Smooth muscle cell (in vitro differentiated cells): ENCODE data around the gene TTC9B. TPM values are rescaled to one million over a fixed set of nuclear protein-coding genes. Genes with fewer than 3 reads are reported as not detected.
"Not testable (repeated sequence)": the region's sequence is repeated elsewhere in the genome, so short reads cannot be mapped to it uniquely, and the experiment has no call there.

Experiments
- DNase-seq: peaks from one replicate; lab custom pipeline; 2025; ENCODE audit not compliant: unreplicated experiment; lab: John Stamatoyannopoulos, UW
- H2AFZ ChIP-seq: fragments of 200-600 bp; sonication (generic); 2 replicates; pipeline ENCODE4 v1.6.0; 2016; ENCODE audit warnings: antibody characterized with exemption, low read depth, mild to moderate bottlenecking
- H3F3A ChIP-seq: fragments of 200-600 bp; sonication (generic); 2 replicates; pipeline ENCODE4 v1.6.0; 2017; ENCODE audit warnings: antibody characterized with exemption, low read depth
- H3K27ac ChIP-seq: fragments of 200-600 bp; sonication (generic); 2 replicates; pipeline ENCODE4 v1.5.1; 2016; ENCODE audit warnings: low read depth, mild to moderate bottlenecking
- H3K27me3 ChIP-seq: fragments of 200-600 bp; sonication (generic); 2 replicates; pipeline ENCODE4 v1.6.1; 2016; ENCODE audit warnings: low read depth, mild to moderate bottlenecking
- H3K36me3 ChIP-seq: fragments of 200-600 bp; sonication (generic); 2 replicates; pipeline ENCODE4 v1.5.1; 2016; ENCODE audit warnings: low read depth
- H3K4me1 ChIP-seq: fragments of 200-600 bp; sonication (generic); 2 replicates; pipeline ENCODE4 v1.5.1; 2016; ENCODE audit warnings: low read depth
- H3K4me2 ChIP-seq: fragments of 200-600 bp; sonication (generic); 2 replicates; pipeline ENCODE4 v1.6.0; 2016; ENCODE audit warnings: mild to moderate bottlenecking
- H3K4me3 ChIP-seq: fragments of 200-600 bp; sonication (generic); 2 replicates; pipeline ENCODE4 v1.5.1; 2016; ENCODE audit warnings: mild to moderate bottlenecking
- H3K79me2 ChIP-seq: fragments of 200-600 bp; sonication (generic); 2 replicates; pipeline ENCODE4 v1.6.0; 2016; ENCODE audit warnings: low read depth, mild to moderate bottlenecking
- H3K9ac ChIP-seq: fragments of 200-600 bp; sonication (generic); 2 replicates; pipeline ENCODE4 v1.6.0; 2016; ENCODE audit warnings: low read depth
- H3K9me3 ChIP-seq: fragments of 200-600 bp; sonication (generic); replicated peaks from 2 replicates; pipeline ENCODE4 v1.5.1; 2016; ENCODE audit warnings: low read depth
- H4K20me1 ChIP-seq: fragments of 200-600 bp; sonication (generic); 2 replicates; pipeline ENCODE4 v1.6.0; 2016; ENCODE audit warnings: low read depth
- CTCF ChIP-seq: fragments of 200-600 bp; sonication (generic); IDR thresholded peaks from 2 replicates; pipeline ENCODE4 v1.5.1; 2017; ENCODE audit warnings: borderline replicate concordance, mild to moderate bottlenecking, antibody characterized with exemption; ENCODE audit not compliant: insufficient read depth, poor library complexity, severe bottlenecking
- WGBS: methylation state at CpG from one replicate; pipeline ENCODE4 v1.1.7; 2016; ENCODE audit warnings: low lambda C conversion rate; 5-methylcytosine and 5-hydroxymethylcytosine counted together
- polyA plus RNA-seq: library from polyadenylated mRNA; unstranded; fragments of >200 nt; fragmentation: Nextera tagmentation; extraction: Ambion mirVana; gene quantifications from 2 replicates; pipeline ENCODE4 v1.2.1, GENCODE V29; 2016
- total RNA-seq: library from RNA; depleted of rRNA; stranded (reverse); fragments of >200 nt; gene quantifications from 2 replicates; pipeline ENCODE4 v1.2.3, GENCODE V29; 2014

Gene TTC9B
- total and polyA plus RNA-seq, 2 experiments from 2014 or later, result not detected

DNA sequence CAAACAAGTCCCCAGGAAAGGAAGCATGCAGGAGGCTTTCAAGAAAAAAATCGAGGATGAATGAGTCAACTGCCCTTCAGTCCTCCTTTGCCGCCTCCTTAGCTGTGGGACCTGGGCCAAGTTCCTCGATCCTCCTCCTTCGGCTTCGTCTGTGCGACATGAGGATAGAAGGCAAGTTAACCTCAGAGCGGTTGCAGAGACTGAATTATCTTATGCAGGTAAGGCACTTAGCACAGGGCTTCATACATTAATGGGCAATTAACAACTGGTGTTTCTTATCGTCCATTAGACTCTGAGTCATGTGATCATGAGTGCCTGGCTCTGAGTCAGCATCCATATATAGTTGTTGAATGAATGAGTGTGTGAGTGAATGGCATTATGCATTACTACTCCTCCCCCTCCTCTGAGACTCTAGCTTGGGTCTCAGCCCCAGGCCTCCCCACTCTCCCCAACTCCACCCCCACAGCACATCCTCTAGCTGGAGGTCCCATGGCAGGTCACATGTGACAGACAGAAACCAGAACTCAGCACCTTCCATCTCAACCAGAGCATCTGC is 1.6 kb upstream of the TTC9B start:
- no peak overlapping the region for H2AFZ ChIP-seq
- no peak for DNase-seq
- no peaks in the 10 kb centered on the region for H3K4me1 ChIP-seq
- H3K4me3 ChIP-seq, result no peak overlapping the region
- peak overlapping the region; percentile 72 for H3K4me2 ChIP-seq
- no peak overlapping the region for H3K9ac ChIP-seq
- WGBS, result 38% methylated on average over 8 of the region's 8 CpGs
- peaks cover 3% of the 10 kb centered on the region for H3F3A ChIP-seq
- peaks cover 45% of the 10 kb centered on the region for H3K27me3 ChIP-seq
- no peak for TF ChIP-seq CTCF
- H3K9me3 ChIP-seq, result no peaks in the 10 kb centered on the region
- H3K27ac ChIP-seq, result peak overlapping the region; percentile 36
- H3K36me3 ChIP-seq, result no peaks in the 10 kb centered on the region
- H3K79me2 ChIP-seq, result no peaks in the 10 kb centered on the region
- no peaks in the 10 kb centered on the region for H4K20me1 ChIP-seq

- not testable (repeated sequence) for H3K27ac ChIP-seq
These were observed 845 bp upstream of the TTC9B start for GRCh38 chr19:40219029-40219428.

DNA sequence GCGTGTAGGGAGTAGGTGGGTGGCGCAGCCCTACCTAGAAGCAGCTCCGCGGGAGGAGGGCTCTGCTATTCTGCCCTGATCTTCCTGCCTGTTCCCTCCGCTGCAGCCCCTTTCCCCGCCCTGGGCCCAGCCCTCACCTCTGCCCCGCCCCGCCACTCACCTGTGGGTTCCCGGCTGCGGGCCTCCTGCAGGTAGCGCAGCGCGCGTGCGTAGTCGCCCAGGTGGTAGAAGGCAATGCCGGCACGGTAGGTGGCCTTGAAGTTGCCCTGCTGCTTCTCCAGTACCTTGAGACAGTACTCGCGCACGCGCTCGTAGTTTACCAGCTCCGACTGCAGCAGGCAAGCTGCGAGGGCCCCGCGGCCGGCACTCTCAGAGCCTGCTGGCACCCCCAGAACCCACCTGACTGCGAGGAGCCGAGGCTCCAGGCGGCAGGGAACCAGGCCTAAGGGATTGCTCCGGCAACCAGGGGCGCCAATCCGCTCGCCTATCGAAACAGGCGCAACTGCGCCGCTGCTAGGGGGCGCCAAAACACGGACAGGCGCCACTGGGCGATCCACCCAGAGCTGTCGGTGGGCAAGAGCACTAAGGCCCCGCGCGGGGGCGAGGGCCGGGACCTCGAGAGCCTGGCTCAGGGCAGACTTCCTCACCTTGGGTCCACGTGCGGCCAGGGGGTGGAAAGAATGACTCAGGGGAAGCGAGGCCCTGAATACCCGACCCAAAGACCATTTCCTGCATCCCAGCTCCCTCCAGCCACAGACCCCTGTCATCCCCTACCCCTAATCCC is 965 bp downstream of the TTC9B start:
- Histone ChIP-seq H3K9me3 (no peaks in the 10 kb centered on the region), H3K4me1 (no peaks in the 10 kb centered on the region), H4K20me1 (no peaks in the 10 kb centered on the region), H3K4me3 (no peak overlapping the region), H3F3A (peaks cover 3% of the 10 kb centered on the region), H3K27me3 (peaks cover 37% of the 10 kb centered on the region), H3K9ac (no peak overlapping the region), H2AFZ (no peak overlapping the region), H3K36me3 (no peaks in the 10 kb centered on the region), H3K27ac (no peak overlapping the region), H3K79me2 (no peaks in the 10 kb centered on the region), H3K4me2 (no peak overlapping the region)
- DNase-seq, result no peak
- peak; percentile 12 for TF ChIP-seq CTCF
- 12% methylated on average over 46 of the region's 54 CpGs for WGBS

More at GRCh38 chr19:40219029-40219428, 845 bp upstream of the TTC9B start:
- H3K79me2 ChIP-seq, H3K9ac ChIP-seq, H3K4me2 ChIP-seq, H3K9me3 ChIP-seq, H3K4me1 ChIP-seq, H3K4me3 ChIP-seq, H3K36me3 ChIP-seq, H3F3A ChIP-seq, H2AFZ ChIP-seq, DNase-seq, H4K20me1 ChIP-seq: not testable (repeated sequence)
- 87% methylated on average over 4 of the region's 4 CpGs for WGBS
- H3K27me3 ChIP-seq, result peaks cover 43% of the 10 kb centered on the region

DNA sequence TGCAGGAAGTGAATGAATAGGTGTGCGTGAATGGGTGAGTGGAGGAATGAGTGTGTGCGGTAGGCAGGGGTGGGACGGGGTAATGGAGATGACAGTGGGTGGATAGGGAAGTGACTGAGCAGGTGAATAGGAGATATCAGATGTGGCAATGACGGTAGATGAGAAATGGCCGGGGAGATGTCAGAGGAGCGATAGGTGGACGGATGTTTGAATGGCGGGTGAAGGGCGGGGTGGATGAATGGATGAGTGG is 1.5 kb downstream of the TTC9B start:
- Histone ChIP-seq H4K20me1 (no peaks in the 10 kb centered on the region), H3K79me2 (no peaks in the 10 kb centered on the region), H3K9ac (no peak overlapping the region), H3K36me3 (no peaks in the 10 kb centered on the region), H3K27me3 (peaks cover 37% of the 10 kb centered on the region), H3K4me3 (no peak overlapping the region), H3K27ac (no peak overlapping the region), H3F3A (peaks cover 3% of the 10 kb centered on the region), H3K9me3 (no peaks in the 10 kb centered on the region), H3K4me1 (no peaks in the 10 kb centered on the region), H3K4me2 (no peak overlapping the region), H2AFZ (no peak overlapping the region)
- no peak for TF ChIP-seq CTCF
- DNase-seq, result no peak
- WGBS, result 39% methylated on average over 7 of the region's 9 CpGs
